Loucy (cell line): ENCODE data around the gene KBTBD3.

Experiments used
- EZH2phosphoT487 ChIP-seq: fragments of 200-600 bp; IDR thresholded peaks from 2 replicates; pipeline ENCODE4 v1.6.1; 2018; ENCODE audit warnings: antibody characterized with exemption, mild to moderate bottlenecking, moderate library complexity, borderline replicate concordance
- TF ChIP-seq, protein P1 (sequence below): fragments of 200-600 bp; sonication (generic); conservative IDR thresholded peaks from 2 replicates; pipeline ENCODE4 v1.5.1; 2014; ENCODE audit warnings: mild to moderate bottlenecking, antibody characterized with exemption, low read length

DNA sequence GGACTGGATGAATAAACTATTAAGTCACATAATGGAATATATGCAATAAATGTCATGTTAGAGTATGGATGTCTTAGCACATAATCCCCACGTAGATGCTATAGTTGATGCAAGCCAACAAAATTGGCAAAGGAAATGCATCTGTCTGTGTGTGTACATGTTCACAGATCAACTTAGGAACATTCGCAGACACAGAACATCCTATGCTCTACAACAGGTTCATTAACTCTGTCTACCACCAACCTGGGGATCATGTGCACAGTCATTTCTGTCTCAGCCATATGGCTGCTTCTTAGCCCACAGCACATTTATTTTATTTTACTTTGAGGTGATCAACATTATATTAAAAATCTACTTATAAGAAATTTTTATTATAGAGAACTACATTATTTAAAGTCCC, 60.1 kb downstream of the KBTBD3 start:
- TF ChIP-seq, protein P1, sequence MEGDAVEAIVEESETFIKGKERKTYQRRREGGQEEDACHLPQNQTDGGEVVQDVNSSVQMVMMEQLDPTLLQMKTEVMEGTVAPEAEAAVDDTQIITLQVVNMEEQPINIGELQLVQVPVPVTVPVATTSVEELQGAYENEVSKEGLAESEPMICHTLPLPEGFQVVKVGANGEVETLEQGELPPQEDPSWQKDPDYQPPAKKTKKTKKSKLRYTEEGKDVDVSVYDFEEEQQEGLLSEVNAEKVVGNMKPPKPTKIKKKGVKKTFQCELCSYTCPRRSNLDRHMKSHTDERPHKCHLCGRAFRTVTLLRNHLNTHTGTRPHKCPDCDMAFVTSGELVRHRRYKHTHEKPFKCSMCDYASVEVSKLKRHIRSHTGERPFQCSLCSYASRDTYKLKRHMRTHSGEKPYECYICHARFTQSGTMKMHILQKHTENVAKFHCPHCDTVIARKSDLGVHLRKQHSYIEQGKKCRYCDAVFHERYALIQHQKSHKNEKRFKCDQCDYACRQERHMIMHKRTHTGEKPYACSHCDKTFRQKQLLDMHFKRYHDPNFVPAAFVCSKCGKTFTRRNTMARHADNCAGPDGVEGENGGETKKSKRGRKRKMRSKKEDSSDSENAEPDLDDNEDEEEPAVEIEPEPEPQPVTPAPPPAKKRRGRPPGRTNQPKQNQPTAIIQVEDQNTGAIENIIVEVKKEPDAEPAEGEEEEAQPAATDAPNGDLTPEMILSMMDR, result no peak
- no peak for TF ChIP-seq EZH2phosphoT487
